ENCODE measurements around the gene TAS1R2. TPM values are rescaled to one million over a fixed set of nuclear protein-coding genes. Genes with fewer than 3 reads are reported as not detected.

TAS1R2 gene
- total RNA-seq, 1 donor from 2014 or later = not detected

GRCh38 chr1:18805925-18806849 lies 53.3 kb downstream of the TAS1R2 start:
- no peaks in the 10 kb centered on the region for H3K36me3 Mint-ChIP-seq (ENCODE audit: low read depth, unreplicated experiment)
- no peaks in the 10 kb centered on the region for H3K79me2 ChIP-seq (ENCODE audit: insufficient read depth, low read length)
- H3K27ac ChIP-seq (ENCODE audit: low read depth, low read length) = no peak overlapping the region
- H3K9me3 ChIP-seq (ENCODE audit: insufficient read depth, low read depth, low read length) = no peaks in the 10 kb centered on the region
- no peak overlapping the region for H3K9ac ChIP-seq (ENCODE audit: low read length)
- H3K4me3 Mint-ChIP-seq (ENCODE audit: unreplicated experiment) = no peak overlapping the region
- peaks cover 46% of the 10 kb centered on the region for H3K27me3 Mint-ChIP-seq (ENCODE audit: low read depth, unreplicated experiment)
- H3K9me3 Mint-ChIP-seq (ENCODE audit: unreplicated experiment) = no peaks in the 10 kb centered on the region
- H3K4me3 ChIP-seq (ENCODE audit: insufficient read depth, low read depth, low read length) = no peak overlapping the region
- H3K4me1 Mint-ChIP-seq (ENCODE audit: low read depth, unreplicated experiment) = no peaks in the 10 kb centered on the region
- no peak overlapping the region for H3K27ac Mint-ChIP-seq (ENCODE audit: unreplicated experiment)
- H3K4me2 ChIP-seq (ENCODE audit: low read length) = no peak overlapping the region
- H3K27me3 ChIP-seq (ENCODE audit: insufficient read depth, low read length) = peaks cover 3% of the 10 kb centered on the region
- no peaks in the 10 kb centered on the region for H3K36me3 ChIP-seq (ENCODE audit: insufficient read depth, low read length)
- no peak overlapping the region for H2AFZ ChIP-seq (ENCODE audit: low read depth, low read length)
- no peaks in the 10 kb centered on the region for H3K4me1 ChIP-seq (ENCODE audit: insufficient read depth, low read length)
- no peaks in the 10 kb centered on the region for H4K20me1 ChIP-seq (ENCODE audit: insufficient read depth, low read length)
- FAIRE-seq (no peak), DNase-seq (ENCODE audit: low read depth) (no peak)
- TF ChIP-seq EZH2 (IDR thresholded peaks at IDR 0.05; ENCODE audit: insufficient read depth, low read length) = no peak
- no peak for TF ChIP-seq CTCF (IDR thresholded peaks at IDR 0.05; ENCODE audit: insufficient read depth, low read depth, low read length)

GRCh38 chr1:18805150-18805879 lies 54.1 kb downstream of the TAS1R2 start:
- no peak for FAIRE-seq
- H3K4me2 ChIP-seq (ENCODE audit: low read length) = no peak overlapping the region
- no peak overlapping the region for H3K4me3 Mint-ChIP-seq (ENCODE audit: unreplicated experiment)

More at GRCh38 chr1:18805150-18805879, 54.1 kb downstream of the TAS1R2 start:
- Histone ChIP-seq H3K36me3 (ENCODE audit: insufficient read depth, low read length) (no peaks in the 10 kb centered on the region), H3K9ac (ENCODE audit: low read length) (no peak overlapping the region), H3K4me1 (ENCODE audit: insufficient read depth, low read length) (no peaks in the 10 kb centered on the region), H3K27me3 (ENCODE audit: insufficient read depth, low read length) (peaks cover 3% of the 10 kb centered on the region), H3K4me3 (ENCODE audit: insufficient read depth, low read depth, low read length) (no peak overlapping the region), H3K27ac (ENCODE audit: low read depth, low read length) (no peak overlapping the region), H3K79me2 (ENCODE audit: insufficient read depth, low read length) (no peaks in the 10 kb centered on the region), H4K20me1 (ENCODE audit: insufficient read depth, low read length) (no peaks in the 10 kb centered on the region), H3K9me3 (ENCODE audit: insufficient read depth, low read depth, low read length) (no peaks in the 10 kb centered on the region), H2AFZ (ENCODE audit: low read depth, low read length) (no peak overlapping the region)
- H3K27ac Mint-ChIP-seq (ENCODE audit: unreplicated experiment) = no peak overlapping the region
- no peak for DNase-seq (ENCODE audit: low read depth)
- H3K36me3 Mint-ChIP-seq (ENCODE audit: low read depth, unreplicated experiment) = no peaks in the 10 kb centered on the region
- H3K27me3 Mint-ChIP-seq (ENCODE audit: low read depth, unreplicated experiment) = peaks cover 38% of the 10 kb centered on the region
- no peaks in the 10 kb centered on the region for H3K9me3 Mint-ChIP-seq (ENCODE audit: unreplicated experiment)
- no peak for TF ChIP-seq EZH2 (IDR thresholded peaks at IDR 0.05; ENCODE audit: insufficient read depth, low read length)
- no peak for TF ChIP-seq CTCF (IDR thresholded peaks at IDR 0.05; ENCODE audit: insufficient read depth, low read depth, low read length)
- H3K4me1 Mint-ChIP-seq (ENCODE audit: low read depth, unreplicated experiment) = no peaks in the 10 kb centered on the region
